ENCODE results near the gene USP6NL. TPM values are rescaled to one million over a fixed set of nuclear protein-coding genes. Genes with fewer than 3 reads are reported as not detected.

The USP6NL gene
- polyA plus RNA-seq, 3 donors, result 5.5 to 7.7 (median 6.7) TPM

- Mint-ChIP-seq H3K4me3 (no peak overlapping the region), H3K27ac (no peak overlapping the region), H3K36me3 (no peaks in the 10 kb centered on the region), H3K9me3 (peaks cover 5 to 35% (median 13%) of the 10 kb centered on the region in 7 donors), H3K27me3 (ENCODE audit: low read depth in 3 of 3) (peaks cover 1 to 4% (median 2%) of the 10 kb centered on the region in 3 donors), H3K4me1 (no peaks in the 10 kb centered on the region)
- Histone ChIP-seq H3K4me3 (replicated peaks in 1 of 3; ENCODE audit: low read depth in 2 of 3, low read length in 3 of 3) (no peak overlapping the region), H3K9ac (ENCODE audit: insufficient read depth, low read length, poor library complexity, severe bottlenecking) (no peak overlapping the region), H4K20me1 (ENCODE audit: insufficient read depth, low read length) (no peaks in the 10 kb centered on the region), H3K4me1 (ENCODE audit: control insufficient read depth in 1 of 2, insufficient read depth in 2 of 2, low read length in 2 of 2) (no peaks in the 10 kb centered on the region), H3K4me2 (replicated peaks; ENCODE audit: extremely low read depth, low read length, poor library complexity, severe bottlenecking) (no peak overlapping the region), H3K9me3 (replicated peaks in 1 of 2; ENCODE audit: control insufficient read depth in 1 of 2, insufficient read depth in 1 of 2, low read length in 2 of 2) (peaks cover 0 to 7% of the 10 kb centered on the region in 2 donors), H3K27me3 (ENCODE audit: control insufficient read depth in 2 of 2, insufficient read depth in 2 of 2, low read length in 2 of 2) (no peaks in the 10 kb centered on the region), H2AFZ (ENCODE audit: insufficient read depth, low read depth, low read length, poor library complexity, severe bottlenecking) (no peak overlapping the region), H3K36me3 (replicated peaks in 1 of 2; ENCODE audit: control insufficient read depth in 1 of 2, insufficient read depth in 2 of 2, low read length in 2 of 2) (no peaks in the 10 kb centered on the region), H3K27ac (ENCODE audit: low read depth in 1 of 2, low read length in 2 of 2) (no peak overlapping the region), H3K79me2 (ENCODE audit: insufficient read depth, low read length) (no peaks in the 10 kb centered on the region)
- WGBS (ENCODE audit: insufficient coverage), result 0% methylated on average over 1 of the region's 2 CpGs
- DNase-seq, result no peak
- TF ChIP-seq CTCF (IDR thresholded peaks at IDR 0.05), result no peak
- intact Hi-C loops (cut with micrococcal nuclease), result no loop called here
Measured at GRCh38 chr10:11425676-11426075, 185.8 kb downstream of the USP6NL start.

GRCh38 chr10:11425296-11425610 is 186.2 kb downstream of the USP6NL start:
- H3K27me3 Mint-ChIP-seq (ENCODE audit: low read depth in 3 of 3), result peaks cover 1 to 2% (median 2%) of the 10 kb centered on the region in 3 donors
- H2AFZ ChIP-seq (ENCODE audit: insufficient read depth, low read depth, low read length, poor library complexity, severe bottlenecking), result no peak overlapping the region
- no peak overlapping the region for H3K4me2 ChIP-seq (replicated peaks; ENCODE audit: extremely low read depth, low read length, poor library complexity, severe bottlenecking)
- no peaks in the 10 kb centered on the region for H3K27me3 ChIP-seq (ENCODE audit: control insufficient read depth in 2 of 2, insufficient read depth in 2 of 2, low read length in 2 of 2)
- H3K36me3 Mint-ChIP-seq, result no peaks in the 10 kb centered on the region
- H3K9ac ChIP-seq (ENCODE audit: insufficient read depth, low read length, poor library complexity, severe bottlenecking), result no peak overlapping the region
- TF ChIP-seq CTCF (IDR thresholded peaks at IDR 0.05), result no peak
- no peak for DNase-seq
- peaks cover 0 to 7% of the 10 kb centered on the region in 2 donors for H3K9me3 ChIP-seq (replicated peaks in 1 of 2; ENCODE audit: control insufficient read depth in 1 of 2, insufficient read depth in 1 of 2, low read length in 2 of 2)
- H3K27ac Mint-ChIP-seq, result no peak overlapping the region
- H4K20me1 ChIP-seq (ENCODE audit: insufficient read depth, low read length), result no peaks in the 10 kb centered on the region
- H3K4me1 Mint-ChIP-seq, result no peaks in the 10 kb centered on the region
- H3K79me2 ChIP-seq (ENCODE audit: insufficient read depth, low read length), result no peaks in the 10 kb centered on the region
- H3K36me3 ChIP-seq (replicated peaks in 1 of 2; ENCODE audit: control insufficient read depth in 1 of 2, insufficient read depth in 2 of 2, low read length in 2 of 2), result no peaks in the 10 kb centered on the region
- H3K9me3 Mint-ChIP-seq, result peaks cover 5 to 36% (median 13%) of the 10 kb centered on the region in 7 donors
- H3K4me3 ChIP-seq (replicated peaks in 1 of 3; ENCODE audit: low read depth in 2 of 3, low read length in 3 of 3), result no peak overlapping the region
- H3K27ac ChIP-seq (ENCODE audit: low read depth in 1 of 2, low read length in 2 of 2), result no peak overlapping the region
- H3K4me3 Mint-ChIP-seq, result no peak overlapping the region
- 100% methylated on average over 1 of the region's 3 CpGs for WGBS (ENCODE audit: insufficient coverage)
- intact Hi-C loops (cut with micrococcal nuclease), result no loop called here
- H3K4me1 ChIP-seq (ENCODE audit: control insufficient read depth in 1 of 2, insufficient read depth in 2 of 2, low read length in 2 of 2), result no peaks in the 10 kb centered on the region

Measured in CD14-positive monocyte (primary cell).